Keratinocyte (primary cell): ENCODE results near the gene SSH3. TPM values are rescaled to one million over a fixed set of nuclear protein-coding genes. Genes with fewer than 3 reads are reported as not detected.

Experiments
- DNase-seq: peaks from one replicate; pipeline ENCODE4 v3.0.0-alpha.2; 2011; ENCODE audit warnings: low read depth, missing footprints, low spot score
- FAIRE-seq: peaks from 2 replicates; lab custom pipeline; 2011; peaks lifted over from hg19 to GRCh38; lab: Jason Lieb, UNC
- H2AFZ ChIP-seq: 2 replicates; pipeline ENCODE4 v1.6.0; 2012; ENCODE audit warnings: low read length, control low read depth, inconsistent platforms; ENCODE audit not compliant: control insufficient read depth
- H3K27ac ChIP-seq: 2 replicates; pipeline ENCODE4 v1.5.1; 2011; ENCODE audit warnings: low read length; ENCODE audit not compliant: control insufficient read depth, insufficient read depth
- H3K27me3 ChIP-seq: 3 replicates; pipeline ENCODE4 v1.6.0; 2011; ENCODE audit warnings: low read length; ENCODE audit not compliant: control insufficient read depth, insufficient read depth; ENCODE audit errors: extremely low read depth
- H3K36me3 ChIP-seq, 2 experiments: 2 replicates in 1 of 2; 3 replicates in 1 of 2; pipeline ENCODE4 v1.5.1; 2011; ENCODE audit warnings: low read length in 2 of 2, mild to moderate bottlenecking in 1 of 2; ENCODE audit not compliant: control insufficient read depth in 2 of 2, insufficient read depth in 2 of 2; ENCODE audit errors: extremely low read depth in 1 of 2
- H3K4me1 ChIP-seq: 3 replicates; pipeline ENCODE4 v1.5.1; 2011; ENCODE audit warnings: low read length; ENCODE audit not compliant: control insufficient read depth, insufficient read depth; ENCODE audit errors: extremely low read depth
- H3K4me2 ChIP-seq: 3 replicates; pipeline ENCODE4 v1.6.0; 2011; ENCODE audit warnings: low read depth, low read length; ENCODE audit not compliant: control insufficient read depth, insufficient read depth; ENCODE audit errors: extremely low read depth
- H3K4me3 ChIP-seq, 3 experiments: fragments of 200-600 bp in 1 of 3; sonication (generic) in 1 of 3; 2 replicates in 2 of 3; 3 replicates in 1 of 3; pipeline ENCODE4 v1.5.1; 2011 to 2016; ENCODE audit warnings: low read length in 3 of 3, mild to moderate bottlenecking in 3 of 3, control low read depth in 2 of 3, inconsistent platforms in 1 of 3, low read depth in 1 of 3, mixed read lengths in 1 of 3, mixed run types in 1 of 3, moderate library complexity in 1 of 3; ENCODE audit not compliant: control insufficient read depth in 2 of 3, insufficient read depth in 2 of 3; ENCODE audit errors: extremely low read depth in 1 of 3
- H3K79me2 ChIP-seq: 2 replicates; pipeline ENCODE4 v1.6.0; 2012; ENCODE audit warnings: low read length; ENCODE audit not compliant: control insufficient read depth, insufficient read depth
- H3K9ac ChIP-seq: 3 replicates; pipeline ENCODE4 v1.6.0; 2011; ENCODE audit warnings: low read length; ENCODE audit not compliant: control insufficient read depth, insufficient read depth; ENCODE audit errors: extremely low read depth
- H3K9me1 ChIP-seq: 3 replicates; pipeline ENCODE4 v1.6.0; 2011; ENCODE audit warnings: low read length; ENCODE audit not compliant: control insufficient read depth, insufficient read depth; ENCODE audit errors: extremely low read depth
- H3K9me3 ChIP-seq: 2 replicates; pipeline ENCODE4 v1.5.1; 2012; ENCODE audit warnings: low read depth, low read length; ENCODE audit not compliant: control insufficient read depth
- H4K20me1 ChIP-seq: 3 replicates; pipeline ENCODE4 v1.6.0; 2011; ENCODE audit warnings: low read length; ENCODE audit not compliant: control insufficient read depth, insufficient read depth; ENCODE audit errors: extremely low read depth
- CTCF ChIP-seq, 3 experiments: IDR thresholded peaks in 1 of 3; conservative IDR thresholded peaks in 1 of 3; optimal IDR thresholded peaks in 1 of 3; 2 replicates in 2 of 3; 3 replicates in 1 of 3; pipeline versions ENCODE3 to v1.5.1; 2011; ENCODE audit warnings: low read length in 3 of 3, mild to moderate bottlenecking in 3 of 3, moderate library complexity in 2 of 3, control low read depth in 1 of 3, inconsistent platforms in 1 of 3; ENCODE audit not compliant: insufficient read depth in 2 of 3; ENCODE audit errors: extremely low read depth in 1 of 3
- EZH2 ChIP-seq: IDR thresholded peaks from one replicate; pipeline ENCODE4 v1.6.1; 2012; ENCODE audit warnings: inconsistent platforms, mild to moderate bottlenecking, low read length, moderate library complexity
- dilution Hi-C: fragments of 300-500 bp; cut with MboI; formaldehyde crosslinking; loops from one replicate; pipeline ENCODE4 v1.7.0; 2020; ENCODE audit warnings: low sequenced_read_pairs; ENCODE audit not compliant: extremely low pct_ligation_motif_present
- polyA plus RNA-seq, 5 experiments: library from polyadenylated mRNA; depleted of rRNA in 3 of 5; stranded (reverse) in 3 of 5; stranded (forward) in 1 of 5; unstranded in 1 of 5; fragments of >200 nt; gene quantifications; 1 replicate in 1 of 5; 2 replicates in 3 of 5; 3 replicates in 1 of 5; pipeline versions ENCODE4 v1.2.1 to v1.2.3, GENCODE V29; 2011 to 2012; ENCODE audit warnings: missing spikeins in 2 of 5, low read depth in 1 of 5, low replicate concordance in 1 of 5

Gene SSH3
- polyA plus RNA-seq, 1 donor (not counting 4 experiments of a cell fraction or from before 2014, with no cell fraction given) = 24.8 TPM

- dilution Hi-C loops = no loop called here
- no peak for DNase-seq
- H2AFZ ChIP-seq = no peak overlapping the region
- H3K9me1 ChIP-seq = no peaks in the 10 kb centered on the region
- H3K9me3 ChIP-seq = no peaks in the 10 kb centered on the region
- FAIRE-seq = no peak
- no peaks in the 10 kb centered on the region for H4K20me1 ChIP-seq
- H3K4me3 ChIP-seq = no peak overlapping the region
- peaks cover 33 to 56% of the 10 kb centered on the region in 2 experiments for H3K36me3 ChIP-seq
- H3K79me2 ChIP-seq = no peaks in the 10 kb centered on the region
- peaks cover 21% of the 10 kb centered on the region for H3K4me1 ChIP-seq
- H3K4me2 ChIP-seq = no peak overlapping the region
- TF ChIP-seq CTCF (optimal IDR thresholded peaks at IDR 0.05 in 1 of 3, IDR thresholded peaks at IDR 0.05 in 1 of 3, conservative IDR thresholded peaks at IDR 0.05 in 1 of 3; ENCODE audit: extremely low read depth in 1 of 3, insufficient read depth in 2 of 3, low read length in 3 of 3) = no peak
- no peak for TF ChIP-seq EZH2
- H3K27me3 ChIP-seq = no peaks in the 10 kb centered on the region
- no peak overlapping the region for H3K27ac ChIP-seq
- no peak overlapping the region for H3K9ac ChIP-seq
Observed at GRCh38 chr11:67255864-67256263, 47.5 kb upstream of the SSH3 start.

- Histone ChIP-seq H3K79me2 (no peaks in the 10 kb centered on the region), H3K4me2 (no peak overlapping the region), H3K27me3 (no peaks in the 10 kb centered on the region), H3K27ac (no peak overlapping the region), H3K4me3 (no peak overlapping the region), H3K9me1 (no peaks in the 10 kb centered on the region), H4K20me1 (no peaks in the 10 kb centered on the region), H3K9me3 (no peaks in the 10 kb centered on the region), H3K36me3 (peaks cover 30 to 49% of the 10 kb centered on the region in 2 experiments), H3K4me1 (peaks cover 26% of the 10 kb centered on the region), H3K9ac (no peak overlapping the region), H2AFZ (no peak overlapping the region)
- TF ChIP-seq EZH2 (no peak), CTCF (optimal IDR thresholded peaks at IDR 0.05 in 1 of 3, IDR thresholded peaks at IDR 0.05 in 1 of 3, conservative IDR thresholded peaks at IDR 0.05 in 1 of 3; ENCODE audit: extremely low read depth in 1 of 3, insufficient read depth in 2 of 3, low read length in 3 of 3) (no peak)
- dilution Hi-C loops = no loop called here
- DNase-seq = no peak
- no peak for FAIRE-seq
Observed at GRCh38 chr11:67256477-67257135, 46.7 kb upstream of the SSH3 start.
